ENCODE data around the gene DNAJB13. TPM values are rescaled to one million over a fixed set of nuclear protein-coding genes. Genes with fewer than 3 reads are reported as not detected.

The DNAJB13 gene
- total and polyA plus RNA-seq, 2 of the 13 experiments (the other 11 are each of a cell fraction or from before 2014, with no cell fraction given) = 2.3 TPM; not detected in 1

- ChIA-PET CTCF (ENCODE audit: low intra/inter-chr PET ratio, low total read pairs) (no interaction called here), POLR2A (no interaction called here)
- Histone ChIP-seq H3K36me3 (replicated peaks in 1 of 2; ENCODE audit: control insufficient read depth in 1 of 2, insufficient read depth in 2 of 2, low read length in 2 of 2) (no peaks in the 10 kb centered on the region), H2AFZ (ENCODE audit: low read length) (no peak overlapping the region), H3K4me1 (ENCODE audit: insufficient read depth, low read length) (peaks cover 11% of the 10 kb centered on the region), H3K9me3 (ENCODE audit: low read length) (no peaks in the 10 kb centered on the region), H3K4me2 (ENCODE audit: low read depth, low read length) (no peak overlapping the region), H3K79me2 (ENCODE audit: insufficient read depth, low read length) (no peaks in the 10 kb centered on the region), H3K9ac (ENCODE audit: insufficient read depth, low read depth, low read length) (no peak overlapping the region), H3K4me3 (replicated peaks in 1 of 3; ENCODE audit: insufficient read depth in 1 of 3, low read depth in 2 of 3, low read length in 3 of 3) (no peak overlapping the region), H4K20me1 (ENCODE audit: insufficient read depth, low read length) (no peaks in the 10 kb centered on the region), H3K27ac (ENCODE audit: extremely low read length, insufficient read depth, low read length) (no peak overlapping the region), H3K27me3 (ENCODE audit: control insufficient read depth in 1 of 2, insufficient read depth in 2 of 2, low read length in 2 of 2) (no peaks in the 10 kb centered on the region)
- BruUV-seq (replicated peaks) = no TSS peak
- intact Hi-C loops (cut with micrococcal nuclease; ENCODE audit: unreplicated experiment) (no loop called here), in situ Hi-C loops (cut with HindIII; ENCODE audit: extremely low pct_ligation_motif_present, low pct_unique_long_range_greater_than_20kb) (no loop called here)
- DNase-seq (ENCODE audit: low spot score) = no peak
- FAIRE-seq = no peak
- ATAC-seq = no peak
- WGBS (ENCODE audit: low lambda C conversion rate) = 40% methylated on average over 6 of the region's 6 CpGs
- TF ChIP-seq SNAPC2 (CRISPR knock-in tag; IDR thresholded peaks at IDR 0.05) (no peak), ZNF101 (CRISPR knock-in tag; IDR thresholded peaks at IDR 0.05; ENCODE audit: borderline replicate concordance, low read depth) (no peak)
Observed at GRCh38 chr11:73997120-73997770, 46.4 kb downstream of the DNAJB13 start.

- BruUV-seq (replicated peaks) = no TSS peak
Observed at GRCh38 chr11:73998846-73999575, 48.2 kb downstream of the DNAJB13 start.

More at GRCh38 chr11:73998846-73999575, 48.2 kb downstream of the DNAJB13 start:
- Histone ChIP-seq H3K27ac (ENCODE audit: extremely low read length, insufficient read depth, low read length) (no peak overlapping the region), H3K4me3 (replicated peaks in 1 of 3; ENCODE audit: insufficient read depth in 1 of 3, low read depth in 2 of 3, low read length in 3 of 3) (no peak overlapping the region), H3K36me3 (replicated peaks in 1 of 2; ENCODE audit: control insufficient read depth in 1 of 2, insufficient read depth in 2 of 2, low read length in 2 of 2) (no peaks in the 10 kb centered on the region), H4K20me1 (ENCODE audit: insufficient read depth, low read length) (no peaks in the 10 kb centered on the region), H3K9me3 (ENCODE audit: low read length) (no peaks in the 10 kb centered on the region), H3K27me3 (ENCODE audit: control insufficient read depth in 1 of 2, insufficient read depth in 2 of 2, low read length in 2 of 2) (no peaks in the 10 kb centered on the region), H3K9ac (ENCODE audit: insufficient read depth, low read depth, low read length) (no peak overlapping the region), H2AFZ (ENCODE audit: low read length) (no peak overlapping the region), H3K4me2 (ENCODE audit: low read depth, low read length) (no peak overlapping the region), H3K4me1 (ENCODE audit: insufficient read depth, low read length) (peaks cover 15% of the 10 kb centered on the region), H3K79me2 (ENCODE audit: insufficient read depth, low read length) (no peaks in the 10 kb centered on the region)
- in situ Hi-C loops (cut with HindIII; ENCODE audit: extremely low pct_ligation_motif_present, low pct_unique_long_range_greater_than_20kb) = no loop called here
- intact Hi-C loops (cut with micrococcal nuclease; ENCODE audit: unreplicated experiment) = no loop called here
- FAIRE-seq (no peak), DNase-seq (ENCODE audit: low spot score) (no peak), ATAC-seq (no peak)
- POLR2A ChIA-PET = no interaction called here
- TF ChIP-seq GLI4 (CRISPR knock-in tag; IDR thresholded peaks at IDR 0.05; ENCODE audit: borderline replicate concordance) (no peak), NR1H2 (CRISPR knock-in tag; IDR thresholded peaks at IDR 0.05; ENCODE audit: borderline replicate concordance, low read depth) (no peak), CEBPZ (IDR thresholded peaks at IDR 0.05; ENCODE audit: low read length) (no peak), PHF8 (CRISPR knock-in tag; IDR thresholded peaks at IDR 0.05) (no peak), ZNF33B (CRISPR knock-in tag; IDR thresholded peaks at IDR 0.05) (no peak), ZBTB20 (CRISPR knock-in tag; IDR thresholded peaks at IDR 0.05; ENCODE audit: borderline replicate concordance, low read depth) (no peak), ETS1 (CRISPR knock-in tag; IDR thresholded peaks at IDR 0.05) (no peak)
- WGBS (ENCODE audit: low lambda C conversion rate) = 75% methylated on average over 13 of the region's 13 CpGs
- CTCF ChIA-PET (ENCODE audit: low intra/inter-chr PET ratio, low total read pairs) = no interaction called here

Measured in HepG2 (cell line).